Peyer's patch (tissue), 4 donors: ENCODE results near the gene MMP10.

Experiments used
- POLR2A ChIP-seq, 2 donors: fragments of 450-650 bp; IDR thresholded peaks; one replicate each; pipeline ENCODE4 v1.5.1; 2017; ENCODE audit warnings: antibody characterized with exemption in 2 of 2, mild to moderate bottlenecking in 2 of 2, moderate library complexity in 2 of 2
- TF ChIP-seq, protein P1 (sequence below), 6 experiments: fragments of 450-650 bp in 4 of 6; fragments of 200-600 bp in 2 of 6; sonication (generic) in 1 of 6; IDR thresholded peaks; one replicate each; pipeline ENCODE4 v1.5.1; 2017 to 2019; ENCODE audit warnings: antibody characterized with exemption in 6 of 6, mild to moderate bottlenecking in 3 of 6, moderate library complexity in 1 of 6

DNA sequence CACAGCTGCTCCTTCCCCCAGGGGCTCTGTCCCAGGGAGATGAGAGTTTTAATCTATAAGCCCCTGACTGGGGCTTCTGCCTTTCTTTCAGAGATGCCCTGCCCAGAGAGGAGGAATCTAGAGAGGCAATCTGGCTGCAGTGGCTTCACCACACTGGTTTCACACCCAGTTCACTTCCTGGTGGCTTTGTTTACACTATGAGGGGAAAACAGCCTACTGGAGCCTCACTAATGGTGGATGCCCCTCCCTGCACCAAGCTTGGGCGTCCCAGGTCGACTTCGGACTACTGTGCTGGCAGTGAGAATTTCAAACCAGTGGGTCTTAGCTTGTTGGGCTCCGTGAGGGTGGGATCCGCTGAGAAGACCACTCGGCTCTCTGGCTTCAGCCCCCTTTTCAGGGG is 39.1 kb upstream of the MMP10 start:
- TF ChIP-seq, protein P1, sequence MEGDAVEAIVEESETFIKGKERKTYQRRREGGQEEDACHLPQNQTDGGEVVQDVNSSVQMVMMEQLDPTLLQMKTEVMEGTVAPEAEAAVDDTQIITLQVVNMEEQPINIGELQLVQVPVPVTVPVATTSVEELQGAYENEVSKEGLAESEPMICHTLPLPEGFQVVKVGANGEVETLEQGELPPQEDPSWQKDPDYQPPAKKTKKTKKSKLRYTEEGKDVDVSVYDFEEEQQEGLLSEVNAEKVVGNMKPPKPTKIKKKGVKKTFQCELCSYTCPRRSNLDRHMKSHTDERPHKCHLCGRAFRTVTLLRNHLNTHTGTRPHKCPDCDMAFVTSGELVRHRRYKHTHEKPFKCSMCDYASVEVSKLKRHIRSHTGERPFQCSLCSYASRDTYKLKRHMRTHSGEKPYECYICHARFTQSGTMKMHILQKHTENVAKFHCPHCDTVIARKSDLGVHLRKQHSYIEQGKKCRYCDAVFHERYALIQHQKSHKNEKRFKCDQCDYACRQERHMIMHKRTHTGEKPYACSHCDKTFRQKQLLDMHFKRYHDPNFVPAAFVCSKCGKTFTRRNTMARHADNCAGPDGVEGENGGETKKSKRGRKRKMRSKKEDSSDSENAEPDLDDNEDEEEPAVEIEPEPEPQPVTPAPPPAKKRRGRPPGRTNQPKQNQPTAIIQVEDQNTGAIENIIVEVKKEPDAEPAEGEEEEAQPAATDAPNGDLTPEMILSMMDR (IDR thresholded peaks at IDR 0.05) = no peak
- TF ChIP-seq POLR2A (IDR thresholded peaks at IDR 0.05) = no peak
